Lower leg skin (tissue), 3 donors: Measurements from ENCODE around the gene BLTP1.

Experiments
- POLR2A ChIP-seq, 2 donors: fragments of 450-650 bp; IDR thresholded peaks; one replicate each; pipeline ENCODE4 v1.6.1; 2016 to 2017; ENCODE audit warnings: antibody characterized with exemption in 2 of 2, mild to moderate bottlenecking in 1 of 2, moderate library complexity in 1 of 2
- TF ChIP-seq, protein P1 (sequence below), 3 donors: fragments of 450-650 bp; IDR thresholded peaks; one replicate each; pipeline ENCODE4 v1.5.1; 2016; ENCODE audit warnings: antibody characterized with exemption in 3 of 3, mild to moderate bottlenecking in 3 of 3, moderate library complexity in 2 of 3

DNA sequence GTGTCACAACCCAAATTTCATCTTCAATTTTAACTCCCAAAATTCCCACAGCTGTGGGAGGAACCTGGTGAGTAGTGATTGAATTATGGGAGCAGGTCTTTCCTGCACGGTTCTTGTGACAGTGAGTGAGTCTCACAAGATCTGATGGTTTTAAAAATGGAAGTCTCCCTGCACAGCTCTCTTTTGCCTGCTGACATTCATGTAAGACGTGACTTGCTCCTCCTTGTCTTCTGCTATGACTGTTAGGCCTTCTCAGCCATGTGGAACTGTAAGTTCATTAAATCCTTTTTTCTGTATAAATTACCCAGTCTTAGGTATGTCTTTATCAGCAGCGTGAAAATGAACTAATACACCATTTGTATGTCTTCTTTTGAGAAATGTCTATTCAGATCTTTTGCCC is 13.0 kb upstream of the BLTP1 start:
- TF ChIP-seq, protein P1, sequence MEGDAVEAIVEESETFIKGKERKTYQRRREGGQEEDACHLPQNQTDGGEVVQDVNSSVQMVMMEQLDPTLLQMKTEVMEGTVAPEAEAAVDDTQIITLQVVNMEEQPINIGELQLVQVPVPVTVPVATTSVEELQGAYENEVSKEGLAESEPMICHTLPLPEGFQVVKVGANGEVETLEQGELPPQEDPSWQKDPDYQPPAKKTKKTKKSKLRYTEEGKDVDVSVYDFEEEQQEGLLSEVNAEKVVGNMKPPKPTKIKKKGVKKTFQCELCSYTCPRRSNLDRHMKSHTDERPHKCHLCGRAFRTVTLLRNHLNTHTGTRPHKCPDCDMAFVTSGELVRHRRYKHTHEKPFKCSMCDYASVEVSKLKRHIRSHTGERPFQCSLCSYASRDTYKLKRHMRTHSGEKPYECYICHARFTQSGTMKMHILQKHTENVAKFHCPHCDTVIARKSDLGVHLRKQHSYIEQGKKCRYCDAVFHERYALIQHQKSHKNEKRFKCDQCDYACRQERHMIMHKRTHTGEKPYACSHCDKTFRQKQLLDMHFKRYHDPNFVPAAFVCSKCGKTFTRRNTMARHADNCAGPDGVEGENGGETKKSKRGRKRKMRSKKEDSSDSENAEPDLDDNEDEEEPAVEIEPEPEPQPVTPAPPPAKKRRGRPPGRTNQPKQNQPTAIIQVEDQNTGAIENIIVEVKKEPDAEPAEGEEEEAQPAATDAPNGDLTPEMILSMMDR (IDR thresholded peaks at IDR 0.05), result no peak
- no peak for TF ChIP-seq POLR2A (IDR thresholded peaks at IDR 0.05)
